Uterus (tissue), 2 donors: Measurements from ENCODE around the gene RPS19BP1.

ENCODE experiments used
- POLR2A ChIP-seq, 2 donors: fragments of 450-650 bp; IDR thresholded peaks; one replicate each; pipeline ENCODE4 v1.6.1; 2016; ENCODE audit warnings: antibody characterized with exemption in 2 of 2, mild to moderate bottlenecking in 1 of 2, moderate library complexity in 1 of 2
- TF ChIP-seq, protein P1 (sequence below), 4 experiments: fragments of 200-600 bp in 2 of 4; fragments of 450-650 bp in 2 of 4; sonication (generic) in 2 of 4; IDR thresholded peaks; one replicate each; pipeline ENCODE4 v1.5.1; 2016 to 2019; ENCODE audit warnings: antibody characterized with exemption in 4 of 4, mild to moderate bottlenecking in 2 of 4, moderate library complexity in 1 of 4

DNA sequence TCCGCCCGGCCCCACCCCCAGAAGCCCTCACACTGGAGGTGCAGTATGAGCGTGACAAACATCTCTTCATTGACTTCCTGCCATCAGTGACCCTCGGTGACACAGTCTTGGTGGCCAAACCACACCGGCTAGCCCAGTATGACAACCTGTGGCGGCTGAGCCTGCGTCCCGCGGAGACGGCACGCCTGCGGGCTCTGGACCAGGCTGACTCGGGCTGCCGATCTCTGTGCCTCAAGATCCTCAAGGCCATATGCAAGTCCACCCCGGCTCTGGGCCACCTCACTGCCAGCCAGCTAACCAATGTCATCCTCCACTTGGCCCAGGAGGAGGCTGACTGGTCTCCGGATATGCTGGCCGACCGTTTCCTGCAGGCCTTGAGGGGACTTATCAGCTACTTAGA is 18.8 kb downstream of the RPS19BP1 start:
- TF ChIP-seq, protein P1, sequence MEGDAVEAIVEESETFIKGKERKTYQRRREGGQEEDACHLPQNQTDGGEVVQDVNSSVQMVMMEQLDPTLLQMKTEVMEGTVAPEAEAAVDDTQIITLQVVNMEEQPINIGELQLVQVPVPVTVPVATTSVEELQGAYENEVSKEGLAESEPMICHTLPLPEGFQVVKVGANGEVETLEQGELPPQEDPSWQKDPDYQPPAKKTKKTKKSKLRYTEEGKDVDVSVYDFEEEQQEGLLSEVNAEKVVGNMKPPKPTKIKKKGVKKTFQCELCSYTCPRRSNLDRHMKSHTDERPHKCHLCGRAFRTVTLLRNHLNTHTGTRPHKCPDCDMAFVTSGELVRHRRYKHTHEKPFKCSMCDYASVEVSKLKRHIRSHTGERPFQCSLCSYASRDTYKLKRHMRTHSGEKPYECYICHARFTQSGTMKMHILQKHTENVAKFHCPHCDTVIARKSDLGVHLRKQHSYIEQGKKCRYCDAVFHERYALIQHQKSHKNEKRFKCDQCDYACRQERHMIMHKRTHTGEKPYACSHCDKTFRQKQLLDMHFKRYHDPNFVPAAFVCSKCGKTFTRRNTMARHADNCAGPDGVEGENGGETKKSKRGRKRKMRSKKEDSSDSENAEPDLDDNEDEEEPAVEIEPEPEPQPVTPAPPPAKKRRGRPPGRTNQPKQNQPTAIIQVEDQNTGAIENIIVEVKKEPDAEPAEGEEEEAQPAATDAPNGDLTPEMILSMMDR (IDR thresholded peaks at IDR 0.05), result no peak
- no peak for TF ChIP-seq POLR2A (IDR thresholded peaks at IDR 0.05)
